ENCODE results near the gene SKIC2. TPM values are rescaled to one million over a fixed set of nuclear protein-coding genes. Genes with fewer than 3 reads are reported as not detected.

Gene SKIC2
- total RNA-seq, 1 donor from 2014 or later: 51.9 TPM

GRCh38 chr6:31919624-31920303, 39.2 kb upstream of the SKIC2 start:
- no peak overlapping the region for H3K4me3 ChIP-seq (ENCODE audit: low read depth, low read length)
- no peak for DNase-seq (ENCODE audit: low read depth)
- TF ChIP-seq CTCF (conservative IDR thresholded peaks at IDR 0.05; ENCODE audit: low read depth, low read length): no peak

- no peak overlapping the region for H3K4me3 ChIP-seq (ENCODE audit: low read depth, low read length)
- TF ChIP-seq CTCF (conservative IDR thresholded peaks at IDR 0.05; ENCODE audit: low read depth, low read length): no peak
- DNase-seq (ENCODE audit: low read depth): no peak
Measured at GRCh38 chr6:31920811-31921210, 38.2 kb upstream of the SKIC2 start.

GRCh38 chr6:31922942-31923341, 36.0 kb upstream of the SKIC2 start:
- TF ChIP-seq CTCF (conservative IDR thresholded peaks at IDR 0.05; ENCODE audit: low read depth, low read length): peak; percentile 39
- DNase-seq (ENCODE audit: low read depth): no peak
- H3K4me3 ChIP-seq (ENCODE audit: low read depth, low read length): no peak overlapping the region

- TF ChIP-seq CTCF (conservative IDR thresholded peaks at IDR 0.05; ENCODE audit: low read depth, low read length): no peak
- peak within 1 kb of the TSS; percentile 39 for H3K4me3 ChIP-seq (ENCODE audit: low read depth, low read length)
- DNase-seq (ENCODE audit: low read depth): no peak
Measured at GRCh38 chr6:31927242-31927862, 31.6 kb upstream of the SKIC2 start, which contains the start of gene C2. C2 (plus strand) TSS chr6:31927717; CDS start chr6:31927753, 36 bp downstream.

GRCh38 chr6:31927863-31928671, 30.9 kb upstream of the SKIC2 start:
- H3K4me3 ChIP-seq (ENCODE audit: low read depth, low read length): peak overlapping the region; percentile 39
- no peak for DNase-seq (ENCODE audit: low read depth)
- TF ChIP-seq CTCF (conservative IDR thresholded peaks at IDR 0.05; ENCODE audit: low read depth, low read length): no peak

GRCh38 chr6:31928672-31928939, 30.4 kb upstream of the SKIC2 start:
- H3K4me3 ChIP-seq (ENCODE audit: low read depth, low read length): no peak overlapping the region
- no peak for TF ChIP-seq CTCF (conservative IDR thresholded peaks at IDR 0.05; ENCODE audit: low read depth, low read length)
- no peak for DNase-seq (ENCODE audit: low read depth)
